Ovary (tissue), 9 donors: ENCODE measurements around the gene PMM2. TPM values are rescaled to one million over a fixed set of nuclear protein-coding genes. Genes with fewer than 3 reads are reported as not detected.

ENCODE experiments used
- DNase-seq, 5 donors: peaks; one replicate each; pipeline ENCODE4 v3.0.0-alpha.2; 2019 to 2020
- H3K27ac ChIP-seq, 2 donors: fragments of 200-600 bp; one replicate each; pipeline versions ENCODE4 v1.5.1 to v1.8.0; 2019 to 2022
- H3K27me3 ChIP-seq: fragments of 200-600 bp; one replicate; pipeline ENCODE4 v1.8.0; 2022
- H3K36me3 ChIP-seq: fragments of 200-600 bp; sonication (generic); one replicate; pipeline ENCODE4 v1.5.1; 2019
- H3K4me1 ChIP-seq: one replicate; pipeline ENCODE4 v1.8.1; 2013; ENCODE audit warnings: mild to moderate bottlenecking, moderate library complexity; ENCODE audit not compliant: insufficient read depth
- H3K4me3 ChIP-seq: fragments of 200-600 bp; sonication (generic); one replicate; pipeline ENCODE4 v1.5.1; 2017
- H3K9me3 ChIP-seq, 2 donors: fragments of 200-600 bp in 1 of 2; sonication (generic) in 1 of 2; one replicate each; pipeline versions ENCODE4 v1.5.1 to v1.8.1; 2013 to 2019; ENCODE audit warnings: mild to moderate bottlenecking in 1 of 2, moderate library complexity in 1 of 2
- CTCF ChIP-seq, 3 donors: fragments of 450-650 bp in 2 of 3; fragments of 200-600 bp in 1 of 3; IDR thresholded peaks; one replicate each; pipeline versions ENCODE4 v1.5.1 to v1.8.0; 2016 to 2022; ENCODE audit warnings: antibody characterized with exemption in 3 of 3, mild to moderate bottlenecking in 1 of 3
- EP300 ChIP-seq: sonication (generic); formaldehyde crosslinking; IDR thresholded peaks from one replicate; pipeline ENCODE4 v1.6.1; 2017; ENCODE audit warnings: antibody characterized with exemption
- POLR2A ChIP-seq: fragments of 450-650 bp; IDR thresholded peaks from one replicate; pipeline ENCODE4 v1.6.1; 2017; ENCODE audit warnings: antibody characterized with exemption, mild to moderate bottlenecking, moderate library complexity
- WGBS, 3 donors: extraction: QIAGEN DNeasy Blood & Tissue Kit in 1 of 3; methylation state at CpG; one replicate each; pipeline versions ENCODE4 v1.1.5 to v1.1.7; 2013 to 2017; 5-methylcytosine and 5-hydroxymethylcytosine counted together
- intact Hi-C, 4 donors: fragments of 100-400 bp; cut with DNase I; formaldehyde crosslinking; loops; one replicate each; pipeline versions ENCODE4 v1.11.0 to v1.15.1; 2022 to 2023
- polyA plus RNA-seq, 2 donors: library from polyadenylated mRNA; stranded (reverse); fragments of 200-250 nt in 1 of 2; fragments of 350-450 nt in 1 of 2; fragmentation: Illumina TruSeq in 1 of 2; extraction: RNeasy Lipid Tissue Mini Kit (QIAGEN cat#74804) in 1 of 2; gene quantifications; one replicate each; pipeline ENCODE4 v1.2.3, GENCODE V29; 2013 to 2014
- total RNA-seq, 7 donors: library from RNA; depleted of rRNA in 2 of 7; stranded (reverse); fragments of >200 nt in 2 of 7; fragmentation: NEBNext Ultra II Directional in 3 of 7; extraction: Animal tissue kit (Norgen Biotek cat#: 25700) in 3 of 7; gene quantifications; one replicate each; pipeline versions ENCODE4 v1.1.0 to v1.2.4, GENCODE V29; 2016 to 2023
- donor health status: DM: no; HTN: no; CAD: no; lungs with moderate emphysema.
- donor health status: DM: no; HTN: no; CAD: no.
- donor health status: Bipolar disorder and iron deficiency.
- donor health status: DM: yes; HTN: yes; CAD: no.
- donor health status: DM: no; HTN: no; CAD: no.
- donor health status: DM: yes; HTN: yes; CAD: no.

Gene PMM2
- total and polyA plus RNA-seq, 9 donors = 9.6 to 38.6 (median 23.1) TPM

- no peaks in the 10 kb centered on the region for H3K27me3 ChIP-seq
- H3K4me3 ChIP-seq = no peak overlapping the region
- intact Hi-C loops = loop anchor here in 2 of 4 donors (5.0 to 10.0 kb wide), 3 partner anchors 77 to 120 kb away; partner anchors contain the start of gene ABAT (in 1 of the 2)
- H3K27ac ChIP-seq = no peak overlapping the region
- H3K9me3 ChIP-seq = no peaks in the 10 kb centered on the region
- no peak for TF ChIP-seq EP300
- TF ChIP-seq POLR2A = no peak
- no peak for TF ChIP-seq CTCF (IDR thresholded peaks at IDR 0.05)
- H3K36me3 ChIP-seq = no peaks in the 10 kb centered on the region
- 80 to 86% (median 85%) methylated on average over 8 of the region's 8 CpGs for WGBS, 3 donors
- no peak for DNase-seq
- H3K4me1 ChIP-seq = peaks cover 3% of the 10 kb centered on the region
Measured at GRCh38 chr16:8795091-8795490, 2.5 kb upstream of the PMM2 start.

- WGBS, 3 donors = 90 to 94% (median 90%) methylated on average over 10 of the region's 10 CpGs
- peaks cover 3% of the 10 kb centered on the region for H3K4me1 ChIP-seq
Measured at GRCh38 chr16:8795818-8796217, 1.8 kb upstream of the PMM2 start.

GRCh38 chr16:8796469-8797363, 923 bp upstream of the PMM2 start:
- no peak for TF ChIP-seq CTCF (IDR thresholded peaks at IDR 0.05)
- peak overlapping the region in 1 of 2 donors; percentile 43 for H3K27ac ChIP-seq
- no peaks in the 10 kb centered on the region for H3K9me3 ChIP-seq
- peak overlapping the region; percentile 94 for H3K4me3 ChIP-seq
- H3K27me3 ChIP-seq = no peaks in the 10 kb centered on the region
- intact Hi-C loops = loop anchor here in 2 of 4 donors (2.0 to 10.0 kb wide), 4 partner anchors 48 to 122 kb away; partner anchors contain the start of gene ABAT (in 1 of the 2)
- H3K36me3 ChIP-seq = no peaks in the 10 kb centered on the region
- H3K4me1 ChIP-seq = peaks cover 3% of the 10 kb centered on the region
- WGBS, 3 donors = 31 to 35% (median 34%) methylated on average over 14 of the region's 14 CpGs
- no peak for DNase-seq

More at GRCh38 chr16:8795818-8796217, 1.8 kb upstream of the PMM2 start:
- TF ChIP-seq CTCF (IDR thresholded peaks at IDR 0.05) (no peak), EP300 (no peak), POLR2A (no peak)
- H3K4me3 ChIP-seq = no peak overlapping the region
- no peak for DNase-seq
- intact Hi-C loops = loop anchor here in 2 of 4 donors (2.0 to 10.0 kb wide), 4 partner anchors 47 to 121 kb away; partner anchors contain the start of gene ABAT (in 1 of the 2)
- no peaks in the 10 kb centered on the region for H3K27me3 ChIP-seq
- H3K27ac ChIP-seq = no peak overlapping the region
- no peaks in the 10 kb centered on the region for H3K36me3 ChIP-seq
- no peaks in the 10 kb centered on the region for H3K9me3 ChIP-seq

GRCh38 chr16:8798174-8798527, 512 bp downstream of the PMM2 start:
- H3K27me3 ChIP-seq = no peaks in the 10 kb centered on the region
- peak overlapping the region in 1 of 2 donors; percentile 43 for H3K27ac ChIP-seq
- no peaks in the 10 kb centered on the region for H3K9me3 ChIP-seq
- DNase-seq = no peak
- WGBS, 3 donors = 0 to 3% (median 1%) methylated on average over 6 of the region's 6 CpGs
- peak overlapping the region; percentile 94 for H3K4me3 ChIP-seq
- intact Hi-C loops = loop anchor here in 2 of 4 donors (5.0 to 10.0 kb wide), 3 partner anchors 74 to 123 kb away; partner anchors contain the start of gene ABAT (in 1 of the 2)
- peaks cover 3% of the 10 kb centered on the region for H3K4me1 ChIP-seq
- no peaks in the 10 kb centered on the region for H3K36me3 ChIP-seq
- TF ChIP-seq CTCF (IDR thresholded peaks at IDR 0.05) = no peak
- no peak for TF ChIP-seq POLR2A
- TF ChIP-seq EP300 = no peak
